HepG2 (cell line): ENCODE data around the gene BCAR3. TPM values are rescaled to one million over a fixed set of nuclear protein-coding genes. Genes with fewer than 3 reads are reported as not detected.

Source experiments
- CBX1 ChIP-seq: IDR thresholded peaks from one replicate; pipeline ENCODE4 v1.6.1; 2016; ENCODE audit warnings: antibody characterized with exemption, low read depth
- DNMT3B ChIP-seq: conservative IDR thresholded peaks from 2 replicates; pipeline ENCODE4 v1.6.1; 2016; ENCODE audit warnings: missing biosample characterization, control low read depth
- EP300 ChIP-seq, 3 experiments: sonication (generic) in 1 of 3; formaldehyde crosslinking in 1 of 3; IDR thresholded peaks; 2 replicates each; pipeline versions ENCODE4 v1.5.1 to v1.6.1; 2011 to 2020; ENCODE audit warnings: low read depth in 2 of 3, low read length in 2 of 3, borderline replicate concordance in 1 of 3, improper control_type of control experiment in 1 of 3, mild to moderate bottlenecking in 1 of 3, missing genetic modification reagents in 1 of 3, moderate library complexity in 1 of 3
- FOSL1 ChIP-seq: sonication (generic); formaldehyde crosslinking; IDR thresholded peaks from 2 replicates; pipeline ENCODE4 v1.9.0; 2021; ENCODE audit warnings: missing genetic modification reagents, borderline replicate concordance
- HBP1 ChIP-seq: IDR thresholded peaks from 2 replicates; pipeline ENCODE4 v1.6.1; 2016; ENCODE audit warnings: low read depth, control low read depth
- IRF2 ChIP-seq: IDR thresholded peaks from 2 replicates; pipeline ENCODE4 v1.6.1; 2018; ENCODE audit warnings: missing genetic modification reagents, missing compliant biosample characterization
- IRX3 ChIP-seq: sonication (generic); formaldehyde crosslinking; IDR thresholded peaks from 2 replicates; pipeline ENCODE4 v1.8.1; 2023; ENCODE audit warnings: mild to moderate bottlenecking, low read depth, missing genetic modification reagents, borderline replicate concordance
- RARA ChIP-seq: IDR thresholded peaks from 2 replicates; pipeline ENCODE4 v1.6.1; 2016; ENCODE audit warnings: missing genetic modification reagents, missing compliant biosample characterization
- THAP9 ChIP-seq: sonication (generic); formaldehyde crosslinking; IDR thresholded peaks from 2 replicates; pipeline ENCODE4; 2020; ENCODE audit warnings: missing genetic modification reagents, mild to moderate bottlenecking, borderline replicate concordance
- ZNF432 ChIP-seq: sonication (generic); formaldehyde crosslinking; IDR thresholded peaks from 2 replicates; pipeline ENCODE4 v1.5.0; 2020; ENCODE audit warnings: missing genetic modification reagents, mild to moderate bottlenecking, borderline replicate concordance
- ZNF441 ChIP-seq: sonication (generic); formaldehyde crosslinking; IDR thresholded peaks from 2 replicates; pipeline ENCODE4 v1.7.0; 2021; ENCODE audit warnings: missing genetic modification reagents, borderline replicate concordance
- ZNF501 ChIP-seq: sonication (generic); formaldehyde crosslinking; IDR thresholded peaks from 2 replicates; pipeline ENCODE4 v1.5.1; 2020; ENCODE audit warnings: mild to moderate bottlenecking, moderate library complexity, missing genetic modification reagents
- ZNF615 ChIP-seq: sonication (generic); formaldehyde crosslinking; IDR thresholded peaks from 2 replicates; pipeline ENCODE4 v1.5.0; 2020; ENCODE audit warnings: mild to moderate bottlenecking, missing genetic modification reagents, borderline replicate concordance
- ZNF790 ChIP-seq: sonication (generic); formaldehyde crosslinking; IDR thresholded peaks from 2 replicates; pipeline ENCODE4 v1.8.0; 2022; ENCODE audit warnings: missing genetic modification reagents, mild to moderate bottlenecking, borderline replicate concordance
- polyA plus RNA-seq, 8 experiments: library from polyadenylated mRNA; depleted of rRNA in 3 of 8; stranded (reverse) in 7 of 8; unstranded in 1 of 8; fragments of >200 nt; fragmentation: Illumina TruSeq in 4 of 8; extraction: Trizol in 4 of 8; gene quantifications; 2 replicates each; pipeline versions ENCODE4 v1.2.1 to v1.2.3, GENCODE V29; 2011 to 2016; ENCODE audit warnings: low read depth in 4 of 8, missing spikeins in 1 of 8, mixed read lengths in 1 of 8; ENCODE audit not compliant: insufficient read depth in 1 of 8
- total RNA-seq, 5 experiments: library from RNA; depleted of rRNA; stranded (reverse); fragments of >200 nt; fragmentation: Illumina TruSeq; extraction: Trizol; gene quantifications; 2 replicates each; pipeline ENCODE4 v1.2.3, GENCODE V29; 2016; ENCODE audit warnings: low read depth in 1 of 5
- TF ChIP-seq, protein P1 (sequence below), 2 experiments: IDR thresholded peaks; 2 replicates each; pipeline ENCODE4 v1.6.1; 2011 to 2012; ENCODE audit warnings: low read length in 2 of 2, borderline replicate concordance in 1 of 2, low read depth in 1 of 2, mild to moderate bottlenecking in 1 of 2, moderate library complexity in 1 of 2
- TF ChIP-seq, protein P2 (sequence below): sonication (generic); formaldehyde crosslinking; conservative IDR thresholded peaks from 2 replicates; pipeline ENCODE4 v1.4.0; 2020; ENCODE audit warnings: missing genetic modification reagents
- TF ChIP-seq, protein P3 (sequence below): IDR thresholded peaks from 2 replicates; pipeline ENCODE4 v1.6.1; 2016; ENCODE audit warnings: missing genetic modification reagents, missing compliant biosample characterization

Gene BCAR3
- total and polyA plus RNA-seq, 2 of the 13 experiments (the other 11 are each of a cell fraction or from before 2014, with no cell fraction given): 3.6 to 4.8 TPM

DNA sequence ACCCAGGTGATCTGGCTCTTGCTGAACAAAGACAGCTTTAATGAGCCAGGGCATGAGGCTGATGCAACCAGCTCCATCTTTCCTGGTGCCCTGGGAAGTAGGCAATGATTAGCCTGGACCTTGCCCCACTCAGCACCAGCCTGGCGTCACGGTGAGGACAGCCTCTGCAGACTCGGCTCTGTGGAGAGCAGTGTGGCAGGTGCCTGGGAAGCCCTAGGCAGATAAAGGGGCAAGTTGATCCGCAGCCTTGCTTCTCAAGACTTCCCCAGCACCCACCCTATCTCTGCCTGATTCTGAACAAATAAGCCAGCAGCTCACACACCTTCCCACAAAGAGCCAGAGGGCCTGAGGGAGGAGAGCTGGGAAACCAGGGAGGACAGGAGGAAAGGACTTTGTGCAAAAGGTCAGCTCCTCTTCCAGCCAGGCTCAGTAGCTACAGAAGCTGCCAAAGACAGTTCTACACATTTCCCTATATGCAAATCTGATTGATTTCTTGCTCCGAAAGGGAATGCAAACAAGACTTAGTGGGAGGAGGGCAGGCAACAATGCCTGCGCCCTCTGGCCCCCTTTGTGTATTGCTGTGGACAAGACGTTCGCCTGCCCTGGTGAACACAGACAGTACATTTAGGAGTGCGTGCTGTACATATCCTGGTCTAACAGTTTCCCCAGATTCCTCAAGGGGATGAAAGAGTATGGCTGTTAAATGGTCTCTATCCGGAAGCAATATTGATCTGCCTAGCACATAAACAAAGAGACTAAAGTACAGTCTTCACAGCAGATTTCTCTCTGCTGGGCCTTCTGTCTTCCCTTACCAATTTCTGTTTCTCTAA is 63.8 kb downstream of the BCAR3 start (continued):
- TF ChIP-seq RARA (CRISPR knock-in tag) (peak; percentile 75), DNMT3B (0 out of 2 replicates have a peak, but pooled peaks have one; percentile 18), HBP1 (CRISPR knock-in tag) (0 out of 2 replicates have a peak, but pooled peaks have one; percentile 47), IRX3 (peak; percentile 57; the same call in 1 of the 2 replicates), IRF2 (CRISPR knock-in tag) (peak; percentile 72), ZNF441 (peak; percentile 55; the same call in 1 of the 2 replicates), THAP9 (CRISPR knock-in tag) (peak; percentile 79; the same call in 1 of the 2 replicates), ZNF432 (CRISPR knock-in tag) (0 out of 2 replicates have a peak, but pooled peaks have one; percentile 9), ZNF501 (CRISPR knock-in tag) (peak; percentile 44; the same call in 1 of the 2 replicates), EP300 (IDR thresholded peaks at IDR 0.05; ENCODE audit: low read depth in 2 of 2, low read length in 2 of 2) (peak; percentile 73 to 87; a peak in 3 of 4 replicates), EP300 (CRISPR knock-in tag; IDR thresholded peaks at IDR 0.05; ENCODE audit: borderline replicate concordance) (peak; percentile 88), ZNF615 (peak; percentile 83; the same call in 1 of the 2 replicates), FOSL1 (CRISPR knock-in tag) (no peak), ZNF790 (CRISPR knock-in tag) (no peak), CBX1 (no peak)
- TF ChIP-seq, protein P1, sequence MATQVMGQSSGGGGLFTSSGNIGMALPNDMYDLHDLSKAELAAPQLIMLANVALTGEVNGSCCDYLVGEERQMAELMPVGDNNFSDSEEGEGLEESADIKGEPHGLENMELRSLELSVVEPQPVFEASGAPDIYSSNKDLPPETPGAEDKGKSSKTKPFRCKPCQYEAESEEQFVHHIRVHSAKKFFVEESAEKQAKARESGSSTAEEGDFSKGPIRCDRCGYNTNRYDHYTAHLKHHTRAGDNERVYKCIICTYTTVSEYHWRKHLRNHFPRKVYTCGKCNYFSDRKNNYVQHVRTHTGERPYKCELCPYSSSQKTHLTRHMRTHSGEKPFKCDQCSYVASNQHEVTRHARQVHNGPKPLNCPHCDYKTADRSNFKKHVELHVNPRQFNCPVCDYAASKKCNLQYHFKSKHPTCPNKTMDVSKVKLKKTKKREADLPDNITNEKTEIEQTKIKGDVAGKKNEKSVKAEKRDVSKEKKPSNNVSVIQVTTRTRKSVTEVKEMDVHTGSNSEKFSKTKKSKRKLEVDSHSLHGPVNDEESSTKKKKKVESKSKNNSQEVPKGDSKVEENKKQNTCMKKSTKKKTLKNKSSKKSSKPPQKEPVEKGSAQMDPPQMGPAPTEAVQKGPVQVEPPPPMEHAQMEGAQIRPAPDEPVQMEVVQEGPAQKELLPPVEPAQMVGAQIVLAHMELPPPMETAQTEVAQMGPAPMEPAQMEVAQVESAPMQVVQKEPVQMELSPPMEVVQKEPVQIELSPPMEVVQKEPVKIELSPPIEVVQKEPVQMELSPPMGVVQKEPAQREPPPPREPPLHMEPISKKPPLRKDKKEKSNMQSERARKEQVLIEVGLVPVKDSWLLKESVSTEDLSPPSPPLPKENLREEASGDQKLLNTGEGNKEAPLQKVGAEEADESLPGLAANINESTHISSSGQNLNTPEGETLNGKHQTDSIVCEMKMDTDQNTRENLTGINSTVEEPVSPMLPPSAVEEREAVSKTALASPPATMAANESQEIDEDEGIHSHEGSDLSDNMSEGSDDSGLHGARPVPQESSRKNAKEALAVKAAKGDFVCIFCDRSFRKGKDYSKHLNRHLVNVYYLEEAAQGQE (IDR thresholded peaks at IDR 0.05; ENCODE audit: borderline replicate concordance in 1 of 2, low read depth in 1 of 2, low read length in 2 of 2): peak in 1 of 2 experiments; percentile 50; a peak in 1 of 4 replicates
- TF ChIP-seq, protein P2, sequence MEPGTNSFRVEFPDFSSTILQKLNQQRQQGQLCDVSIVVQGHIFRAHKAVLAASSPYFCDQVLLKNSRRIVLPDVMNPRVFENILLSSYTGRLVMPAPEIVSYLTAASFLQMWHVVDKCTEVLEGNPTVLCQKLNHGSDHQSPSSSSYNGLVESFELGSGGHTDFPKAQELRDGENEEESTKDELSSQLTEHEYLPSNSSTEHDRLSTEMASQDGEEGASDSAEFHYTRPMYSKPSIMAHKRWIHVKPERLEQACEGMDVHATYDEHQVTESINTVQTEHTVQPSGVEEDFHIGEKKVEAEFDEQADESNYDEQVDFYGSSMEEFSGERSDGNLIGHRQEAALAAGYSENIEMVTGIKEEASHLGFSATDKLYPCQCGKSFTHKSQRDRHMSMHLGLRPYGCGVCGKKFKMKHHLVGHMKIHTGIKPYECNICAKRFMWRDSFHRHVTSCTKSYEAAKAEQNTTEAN: peak; percentile 1
- TF ChIP-seq, protein P3, sequence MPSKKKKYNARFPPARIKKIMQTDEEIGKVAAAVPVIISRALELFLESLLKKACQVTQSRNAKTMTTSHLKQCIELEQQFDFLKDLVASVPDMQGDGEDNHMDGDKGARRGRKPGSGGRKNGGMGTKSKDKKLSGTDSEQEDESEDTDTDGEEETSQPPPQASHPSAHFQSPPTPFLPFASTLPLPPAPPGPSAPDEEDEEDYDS (CRISPR knock-in tag): peak; percentile 85
